Sigmoid colon (tissue), 7 donors: ENCODE results near the gene NELFA. TPM values are rescaled to one million over a fixed set of nuclear protein-coding genes. Genes with fewer than 3 reads are reported as not detected.

Source experiments
- DNase-seq: peaks from one replicate; pipeline ENCODE4 v3.0.0-alpha.2; 2019
- H3K27ac ChIP-seq, 4 donors: fragments of 200-600 bp; sonication (generic); one replicate each; pipeline ENCODE4 v1.5.1; 2016 to 2019; ENCODE audit warnings: mild to moderate bottlenecking in 1 of 4
- H3K27me3 ChIP-seq, 3 donors: fragments of 200-600 bp; sonication (generic); one replicate each; pipeline ENCODE4 v1.5.1; 2019; ENCODE audit warnings: mild to moderate bottlenecking in 1 of 3
- H3K36me3 ChIP-seq, 4 donors: fragments of 200-600 bp; sonication (generic); one replicate each; pipeline ENCODE4 v1.5.1; 2016 to 2019
- H3K4me1 ChIP-seq, 4 donors: fragments of 200-600 bp; sonication (generic); one replicate each; pipeline ENCODE4 v1.5.1; 2017 to 2019
- H3K4me3 ChIP-seq, 4 donors: fragments of 200-600 bp; sonication (generic); one replicate each; pipeline ENCODE4 v1.5.1; 2017 to 2019; ENCODE audit warnings: mild to moderate bottlenecking in 2 of 4, moderate library complexity in 1 of 4
- H3K9me3 ChIP-seq, 4 donors: fragments of 200-600 bp in 3 of 4; sonication (generic) in 3 of 4; one replicate each; pipeline versions ENCODE4 v1.5.1 to v1.6.1; 2013 to 2019
- CTCF ChIP-seq, 4 experiments: fragments of 450-650 bp in 3 of 4; fragments of 200-600 bp in 1 of 4; IDR thresholded peaks; one replicate each; pipeline ENCODE4 v1.5.1; 2016 to 2019; ENCODE audit warnings: antibody characterized with exemption in 4 of 4, mild to moderate bottlenecking in 3 of 4, moderate library complexity in 2 of 4
- EP300 ChIP-seq, 4 donors: sonication (generic); formaldehyde crosslinking; IDR thresholded peaks; one replicate each; pipeline ENCODE4 v1.6.1; 2017; ENCODE audit warnings: antibody characterized with exemption in 4 of 4
- POLR2A ChIP-seq, 2 donors: fragments of 450-650 bp; IDR thresholded peaks; one replicate each; pipeline ENCODE4 v1.6.1; 2016; ENCODE audit warnings: antibody characterized with exemption in 2 of 2, mild to moderate bottlenecking in 2 of 2, moderate library complexity in 2 of 2
- POLR2AphosphoS5 ChIP-seq, 4 donors: sonication (generic); formaldehyde crosslinking; IDR thresholded peaks; one replicate each; pipeline ENCODE4 v1.6.1; 2017; ENCODE audit warnings: antibody characterized with exemption in 4 of 4
- WGBS, 2 donors: extraction: QIAGEN DNeasy Blood & Tissue Kit; methylation state at CpG; one replicate each; pipeline ENCODE4 v1.1.7; 2013; 5-methylcytosine and 5-hydroxymethylcytosine counted together
- intact Hi-C: fragments of 100-400 bp; cut with DNase I; formaldehyde crosslinking; loops from one replicate; pipeline ENCODE4 v1.15.1; 2023
- polyA plus RNA-seq, 3 donors: library from polyadenylated mRNA; stranded (reverse); fragments of 200-250 nt; gene quantifications; one replicate each; pipeline ENCODE4 v1.2.3, GENCODE V29; 2013
- total RNA-seq, 4 donors: library from RNA; depleted of rRNA; stranded (reverse); fragments of >200 nt; gene quantifications; one replicate each; pipeline ENCODE4 v1.1.0, GENCODE V29; 2016
- donor health status: healthy with polysubstance abuse.
- donor health status: Bipolar disorder and iron deficiency.
- donor health status: healthy.

Gene NELFA
- total and polyA plus RNA-seq, 7 donors, result 13.8 to 27.4 (median 15.3) TPM

DNA sequence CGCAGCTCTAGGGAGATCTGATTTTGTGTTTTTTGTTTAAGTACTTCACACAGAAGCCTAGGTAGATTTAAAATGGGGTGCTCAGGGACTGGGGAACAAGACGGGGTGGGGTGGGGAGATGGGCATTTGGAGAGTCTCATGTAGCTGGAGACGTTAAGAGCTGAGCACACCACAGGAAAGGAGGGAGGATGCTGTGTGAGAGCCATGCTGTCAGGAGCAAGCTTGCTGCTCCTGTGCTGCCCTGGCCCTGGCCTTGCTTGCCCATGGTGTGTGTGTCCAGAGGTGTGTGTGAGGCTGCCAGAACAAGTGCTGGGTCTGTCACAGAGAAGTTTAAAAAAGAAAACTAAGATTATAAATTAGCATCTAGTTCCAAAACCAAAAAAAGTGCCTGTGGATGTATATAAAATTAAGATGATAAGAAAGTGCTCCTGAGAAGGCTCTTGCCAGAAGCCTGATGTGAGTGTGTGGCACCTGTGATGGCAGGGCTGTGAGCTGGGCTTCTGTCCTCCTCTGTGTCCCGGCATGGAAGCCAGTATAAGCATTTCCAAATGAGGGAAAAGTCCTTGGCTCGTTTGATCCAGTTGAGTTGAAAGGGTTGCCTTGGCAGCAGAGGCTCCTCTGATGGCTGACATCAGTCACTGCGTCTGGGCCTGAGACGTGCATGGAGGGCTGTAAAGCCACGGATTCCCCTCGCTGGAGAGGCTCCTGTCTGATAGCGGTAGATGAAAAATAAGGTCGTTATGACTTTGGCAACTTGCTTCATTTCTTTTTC lies 63.5 kb downstream of the NELFA start:
- Histone ChIP-seq H3K27me3 (no peaks in the 10 kb centered on the region), H3K27ac (no peak overlapping the region), H3K4me1 (no peaks in the 10 kb centered on the region), H3K36me3 (peaks cover 0 to 37% (median 8%) of the 10 kb centered on the region in 4 donors), H3K4me3 (no peak overlapping the region), H3K9me3 (no peaks in the 10 kb centered on the region)
- 82 to 86% methylated on average over 11 of the region's 11 CpGs for WGBS, 2 donors
- DNase-seq, result no peak
- no peak for TF ChIP-seq POLR2A (IDR thresholded peaks at IDR 0.05)
- no peak for TF ChIP-seq CTCF (IDR thresholded peaks at IDR 0.05)
- intact Hi-C loops, result no loop called here

- no peak overlapping the region for H3K27ac ChIP-seq
- no peaks in the 10 kb centered on the region for H3K9me3 ChIP-seq
- DNase-seq, result no peak
- H3K4me3 ChIP-seq, result no peak overlapping the region
- peaks cover 0 to 50% (median 8%) of the 10 kb centered on the region in 4 donors for H3K36me3 ChIP-seq
- H3K4me1 ChIP-seq, result no peaks in the 10 kb centered on the region
- 96 to 98% methylated on average over 7 of the region's 7 CpGs for WGBS, 2 donors
- H3K27me3 ChIP-seq, result no peaks in the 10 kb centered on the region
- TF ChIP-seq EP300 (IDR thresholded peaks at IDR 0.05) (no peak), CTCF (IDR thresholded peaks at IDR 0.05) (no peak), POLR2A (IDR thresholded peaks at IDR 0.05) (no peak), POLR2AphosphoS5 (IDR thresholded peaks at IDR 0.05) (no peak)
- intact Hi-C loops, result no loop called here
Observed at GRCh38 chr4:1943928-1944327, 64.8 kb downstream of the NELFA start.

DNA sequence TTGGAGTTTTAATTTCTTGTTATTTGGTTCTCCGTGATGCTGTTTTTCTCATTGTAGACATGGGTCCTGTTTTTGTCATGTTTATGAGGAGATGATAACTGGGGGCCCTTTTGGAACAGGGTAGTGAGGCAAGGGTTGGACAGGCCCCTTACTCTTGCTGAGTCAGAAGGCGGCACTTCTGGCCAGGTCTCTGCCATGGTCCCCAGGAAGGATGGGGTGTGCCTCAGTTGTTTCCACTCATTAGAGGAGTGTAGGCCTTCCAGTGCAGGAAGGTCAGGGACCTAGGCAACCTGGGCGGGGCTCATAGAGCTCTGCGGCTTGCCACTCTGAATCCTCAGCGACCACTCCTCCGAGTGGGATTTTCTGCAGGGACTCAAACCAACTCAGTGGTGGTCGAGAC lies 68.2 kb downstream of the NELFA start:
- Histone ChIP-seq H3K36me3 (peaks cover 0 to 80% (median 8%) of the 10 kb centered on the region in 4 donors), H3K27ac (no peak overlapping the region)
- intact Hi-C loops, result no loop called here

DNA sequence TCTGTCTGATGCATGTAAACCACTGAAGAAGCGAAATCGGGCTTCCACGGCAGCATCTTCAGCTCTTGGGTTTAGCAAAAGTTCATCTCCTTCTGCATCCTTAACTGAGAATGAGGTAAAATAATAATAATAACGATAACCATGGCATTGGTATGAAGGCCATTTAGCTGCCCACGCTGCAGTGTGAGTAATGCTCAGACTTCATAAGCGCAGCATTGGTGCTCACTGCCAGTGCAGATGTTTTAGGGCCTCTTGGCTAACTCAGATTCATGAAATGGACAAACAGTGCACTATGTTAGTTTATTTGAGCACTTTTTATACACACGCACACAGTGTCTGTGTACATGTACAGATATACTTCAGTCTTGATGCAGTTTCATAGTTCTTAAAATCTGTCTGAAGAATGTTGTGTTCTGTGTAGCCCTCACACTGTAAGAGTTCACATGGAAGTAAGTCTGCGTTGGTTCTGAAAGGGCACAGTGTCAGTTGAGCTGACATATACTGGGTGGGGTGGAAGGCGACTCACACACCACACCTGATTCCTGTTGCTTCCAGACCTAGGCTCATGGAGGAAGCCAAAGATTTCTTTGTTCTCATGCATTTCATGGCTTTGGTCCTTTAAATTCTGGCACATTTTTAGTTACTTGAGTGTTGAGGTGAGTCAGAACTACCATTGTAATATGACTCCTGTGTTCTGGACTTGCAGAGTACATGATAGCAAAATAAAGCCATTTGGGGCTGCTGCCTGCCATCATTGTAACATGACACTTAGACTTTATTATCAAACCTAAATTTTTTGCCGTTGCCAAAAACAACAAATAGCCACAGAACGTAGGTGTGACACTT lies 68.9 kb downstream of the NELFA start:
- Histone ChIP-seq H3K4me3 (no peak overlapping the region), H3K36me3 (peaks cover 0 to 86% (median 8%) of the 10 kb centered on the region in 4 donors), H3K27ac (no peak overlapping the region), H3K9me3 (no peaks in the 10 kb centered on the region), H3K27me3 (no peaks in the 10 kb centered on the region), H3K4me1 (no peaks in the 10 kb centered on the region)
- TF ChIP-seq POLR2AphosphoS5 (IDR thresholded peaks at IDR 0.05) (no peak), POLR2A (IDR thresholded peaks at IDR 0.05) (no peak), EP300 (IDR thresholded peaks at IDR 0.05) (no peak), CTCF (IDR thresholded peaks at IDR 0.05) (no peak)
- DNase-seq, result no peak
- WGBS, 2 donors, result 82 to 92% methylated on average over 11 of the region's 11 CpGs
- intact Hi-C loops, result no loop called here

More for the DNA sequence above, 68.2 kb downstream of the NELFA start:
- no peaks in the 10 kb centered on the region for H3K9me3 ChIP-seq
- no peak for DNase-seq
- TF ChIP-seq EP300 (IDR thresholded peaks at IDR 0.05), result no peak
- no peak for TF ChIP-seq POLR2AphosphoS5 (IDR thresholded peaks at IDR 0.05)
- no peak for TF ChIP-seq CTCF (IDR thresholded peaks at IDR 0.05)
- TF ChIP-seq POLR2A (IDR thresholded peaks at IDR 0.05), result no peak
- H3K4me1 ChIP-seq, result no peaks in the 10 kb centered on the region
- H3K27me3 ChIP-seq, result no peaks in the 10 kb centered on the region
- H3K4me3 ChIP-seq, result no peak overlapping the region
- WGBS, 2 donors, result 96 to 97% methylated on average over 7 of the region's 7 CpGs
